ENCODE measurements around the gene ZNF407. TPM values are rescaled to one million over a fixed set of nuclear protein-coding genes. Genes with fewer than 3 reads are reported as not detected.

Gene ZNF407
- total and polyA plus RNA-seq, 11 donors: 3.8 to 14.7 (median 11.5) TPM

DNA sequence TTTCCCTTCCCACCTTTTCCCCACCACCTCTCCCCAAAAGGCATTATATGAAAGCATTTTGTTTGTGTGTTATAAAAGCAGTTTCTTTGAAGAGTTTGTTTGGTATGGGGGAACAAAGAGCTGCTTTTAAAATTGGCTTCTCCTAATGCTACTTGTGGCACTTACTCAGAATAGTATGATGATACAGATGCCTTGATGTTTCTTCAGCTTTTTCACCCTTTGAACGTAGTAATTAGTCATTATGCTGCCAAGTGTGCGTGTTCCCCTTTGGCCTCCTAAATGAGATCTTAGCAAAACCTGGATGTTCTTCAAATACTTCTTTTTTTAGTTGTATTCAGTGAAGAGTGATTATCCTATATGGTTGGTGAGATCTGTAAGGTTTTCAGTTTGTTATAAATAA, 427.9 kb downstream of the ZNF407 start:
- no peak for DNase-seq
- intact Hi-C loops (cut with DNase I): no loop called here
- Histone ChIP-seq H3K36me3 (no peaks in the 10 kb centered on the region), H3K27me3 (no peaks in the 10 kb centered on the region), H3K27ac (no peak overlapping the region), H3K4me1 (peaks cover 0 to 4% (median 0%) of the 10 kb centered on the region in 12 donors), H3K9me3 (no peaks in the 10 kb centered on the region), H3K4me3 (no peak overlapping the region)
- 90 to 98% (median 94%) methylated on average over 2 of the region's 2 CpGs for WGBS, 4 donors
- no peak for TF ChIP-seq POLR2A (IDR thresholded peaks at IDR 0.05)
- TF ChIP-seq, protein P1, sequence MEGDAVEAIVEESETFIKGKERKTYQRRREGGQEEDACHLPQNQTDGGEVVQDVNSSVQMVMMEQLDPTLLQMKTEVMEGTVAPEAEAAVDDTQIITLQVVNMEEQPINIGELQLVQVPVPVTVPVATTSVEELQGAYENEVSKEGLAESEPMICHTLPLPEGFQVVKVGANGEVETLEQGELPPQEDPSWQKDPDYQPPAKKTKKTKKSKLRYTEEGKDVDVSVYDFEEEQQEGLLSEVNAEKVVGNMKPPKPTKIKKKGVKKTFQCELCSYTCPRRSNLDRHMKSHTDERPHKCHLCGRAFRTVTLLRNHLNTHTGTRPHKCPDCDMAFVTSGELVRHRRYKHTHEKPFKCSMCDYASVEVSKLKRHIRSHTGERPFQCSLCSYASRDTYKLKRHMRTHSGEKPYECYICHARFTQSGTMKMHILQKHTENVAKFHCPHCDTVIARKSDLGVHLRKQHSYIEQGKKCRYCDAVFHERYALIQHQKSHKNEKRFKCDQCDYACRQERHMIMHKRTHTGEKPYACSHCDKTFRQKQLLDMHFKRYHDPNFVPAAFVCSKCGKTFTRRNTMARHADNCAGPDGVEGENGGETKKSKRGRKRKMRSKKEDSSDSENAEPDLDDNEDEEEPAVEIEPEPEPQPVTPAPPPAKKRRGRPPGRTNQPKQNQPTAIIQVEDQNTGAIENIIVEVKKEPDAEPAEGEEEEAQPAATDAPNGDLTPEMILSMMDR (IDR thresholded peaks at IDR 0.05): no peak
- no peak for ATAC-seq

DNA sequence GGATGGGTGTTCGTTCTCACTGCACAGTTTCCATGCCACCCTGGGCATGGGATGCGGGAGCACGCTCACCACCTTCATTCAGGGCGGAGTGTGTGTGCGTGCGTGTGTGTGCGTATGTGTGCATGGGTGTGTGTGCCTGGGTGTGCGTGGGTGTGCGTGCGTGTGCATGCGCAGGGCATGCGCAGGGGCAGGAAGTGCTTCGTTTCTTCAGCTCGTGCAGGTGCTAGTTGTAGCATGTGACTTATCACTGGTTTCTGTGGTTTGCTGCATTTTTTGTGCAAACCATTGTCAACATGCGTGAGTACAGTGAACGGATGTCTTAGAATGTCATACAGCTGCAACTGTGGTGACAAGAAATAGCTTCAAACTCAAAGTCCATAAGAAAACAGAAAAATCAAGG, 431.8 kb downstream of the ZNF407 start:
- Histone ChIP-seq H3K27me3 (no peaks in the 10 kb centered on the region), H3K9me3 (no peaks in the 10 kb centered on the region), H3K27ac (no peak overlapping the region), H3K4me3 (no peak overlapping the region), H3K4me1 (no peaks in the 10 kb centered on the region), H3K36me3 (no peaks in the 10 kb centered on the region)
- ATAC-seq (no peak), DNase-seq (no peak)
- 95 to 98% (median 96%) methylated on average over 16 of the region's 16 CpGs for WGBS, 4 donors
- TF ChIP-seq POLR2A (IDR thresholded peaks at IDR 0.05): no peak
- TF ChIP-seq, protein P1 (IDR thresholded peaks at IDR 0.05): no peak
- intact Hi-C loops (cut with DNase I): no loop called here

DNA sequence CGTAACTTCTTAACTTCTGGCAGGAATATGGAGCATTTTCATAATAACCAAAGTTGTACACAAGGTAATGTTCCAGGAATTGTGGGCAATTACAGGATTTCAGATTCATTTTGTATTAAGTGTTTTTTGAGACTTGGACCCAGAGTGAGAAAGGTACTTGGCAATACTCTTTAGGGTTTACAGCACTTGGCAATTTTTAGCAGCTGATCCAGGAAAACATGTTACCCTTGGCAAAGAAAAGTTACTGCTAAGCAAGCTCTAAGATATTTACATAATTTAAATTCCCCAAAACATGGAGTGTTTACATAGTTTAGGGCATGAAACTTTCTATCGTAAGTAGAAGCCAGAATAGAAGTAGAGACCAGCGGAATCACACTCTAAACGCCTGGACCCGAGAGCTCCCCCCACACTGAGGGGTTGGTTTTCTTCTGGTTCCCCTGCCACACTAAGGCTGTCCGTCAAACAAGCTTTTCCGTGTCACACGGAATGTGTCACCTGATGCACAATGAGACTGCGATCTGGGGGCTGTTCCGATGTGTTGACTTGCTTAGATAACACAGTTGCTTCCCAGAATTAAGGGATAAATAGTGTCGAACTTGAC, 434.1 kb downstream of the ZNF407 start:
- no peaks in the 10 kb centered on the region for H3K36me3 ChIP-seq
- intact Hi-C loops (cut with DNase I): no loop called here
- TF ChIP-seq, protein P1 (IDR thresholded peaks at IDR 0.05): no peak
- no peak for TF ChIP-seq POLR2A (IDR thresholded peaks at IDR 0.05)
- no peak overlapping the region for H3K27ac ChIP-seq
- WGBS, 4 donors: 75 to 87% (median 83%) methylated on average over 11 of the region's 11 CpGs
- H3K9me3 ChIP-seq: no peaks in the 10 kb centered on the region
- ATAC-seq (no peak), DNase-seq (no peak)
- no peak overlapping the region for H3K4me3 ChIP-seq
- H3K27me3 ChIP-seq: no peaks in the 10 kb centered on the region
- no peaks in the 10 kb centered on the region for H3K4me1 ChIP-seq

DNA sequence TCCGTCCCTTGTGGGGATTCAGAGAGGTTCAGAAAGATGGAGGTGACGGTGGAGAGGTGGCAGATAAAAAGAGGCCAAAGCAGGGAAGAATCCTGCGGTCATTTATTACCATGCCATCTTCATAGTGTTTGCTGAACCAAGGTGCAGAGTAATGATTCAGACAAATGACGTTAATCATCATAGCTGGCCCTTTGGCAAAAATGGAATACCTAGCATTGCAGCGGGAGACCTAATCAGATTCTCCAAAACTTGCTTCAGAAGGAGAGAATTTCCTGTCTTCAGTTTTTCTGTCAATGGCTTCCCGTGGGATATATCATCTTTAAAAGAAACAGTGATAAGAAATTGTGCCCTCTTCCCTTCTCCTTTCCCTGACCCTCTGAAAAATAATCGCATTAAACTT, 435.8 kb downstream of the ZNF407 start:
- 85 to 92% (median 90%) methylated on average over 7 of the region's 7 CpGs for WGBS, 4 donors
- Histone ChIP-seq H3K4me3 (no peak overlapping the region), H3K36me3 (no peaks in the 10 kb centered on the region)

More for the DNA sequence above, 435.8 kb downstream of the ZNF407 start:
- intact Hi-C loops (cut with DNase I): no loop called here
- no peaks in the 10 kb centered on the region for H3K27me3 ChIP-seq
- ATAC-seq (no peak), DNase-seq (no peak)
- no peak for TF ChIP-seq POLR2A (IDR thresholded peaks at IDR 0.05)
- TF ChIP-seq, protein P1 (IDR thresholded peaks at IDR 0.05): no peak
- H3K27ac ChIP-seq: no peak overlapping the region
- H3K4me1 ChIP-seq: no peaks in the 10 kb centered on the region
- H3K9me3 ChIP-seq: no peaks in the 10 kb centered on the region

Data from heart left ventricle (tissue), 16 donors.